GM23248 (cell line): ENCODE results near the gene YARS2.

Source experiments
- EZH2 ChIP-seq: fragments of 200-600 bp; sonication (generic); IDR thresholded peaks from 2 replicates; pipeline ENCODE4 v1.6.1; 2018; ENCODE audit warnings: antibody characterized with exemption, mild to moderate bottlenecking; ENCODE audit not compliant: insufficient read depth, poor library complexity, severe bottlenecking
- EZH2phosphoT487 ChIP-seq: fragments of 200-600 bp; sonication (generic); IDR thresholded peaks from 2 replicates; pipeline ENCODE4 v1.6.1; 2018; ENCODE audit warnings: antibody characterized with exemption, moderate library complexity, mild to moderate bottlenecking, low read depth; ENCODE audit not compliant: insufficient read depth

DNA sequence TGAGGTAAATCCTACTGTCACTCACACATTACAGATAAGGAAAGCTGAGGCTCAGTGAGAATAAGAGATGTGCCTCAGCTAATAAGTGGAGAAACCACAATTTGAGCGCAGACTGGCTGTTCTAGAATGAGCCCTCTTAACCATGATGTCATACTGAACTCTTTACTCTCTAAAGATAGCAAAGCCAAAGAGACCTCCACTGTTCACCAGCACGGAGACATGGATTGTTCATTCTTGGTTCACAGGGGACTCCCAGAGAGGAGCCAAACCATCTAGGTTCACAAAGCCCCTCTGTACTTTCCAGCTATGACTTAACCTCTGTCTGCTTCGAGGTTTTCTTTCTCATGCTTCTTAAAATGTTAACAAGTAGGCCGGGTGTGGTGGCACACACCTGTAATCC lies 32.7 kb upstream of the YARS2 start:
- TF ChIP-seq EZH2phosphoT487 (no peak), EZH2 (no peak)
